ENCODE data around the gene CDC42BPB. TPM values are rescaled to one million over a fixed set of nuclear protein-coding genes. Genes with fewer than 3 reads are reported as not detected.

The CDC42BPB gene
- total and polyA plus RNA-seq, 2 of the 13 experiments (the other 11 are each of a cell fraction or from before 2014, with no cell fraction given) = 19.7 to 32.3 TPM

DNA sequence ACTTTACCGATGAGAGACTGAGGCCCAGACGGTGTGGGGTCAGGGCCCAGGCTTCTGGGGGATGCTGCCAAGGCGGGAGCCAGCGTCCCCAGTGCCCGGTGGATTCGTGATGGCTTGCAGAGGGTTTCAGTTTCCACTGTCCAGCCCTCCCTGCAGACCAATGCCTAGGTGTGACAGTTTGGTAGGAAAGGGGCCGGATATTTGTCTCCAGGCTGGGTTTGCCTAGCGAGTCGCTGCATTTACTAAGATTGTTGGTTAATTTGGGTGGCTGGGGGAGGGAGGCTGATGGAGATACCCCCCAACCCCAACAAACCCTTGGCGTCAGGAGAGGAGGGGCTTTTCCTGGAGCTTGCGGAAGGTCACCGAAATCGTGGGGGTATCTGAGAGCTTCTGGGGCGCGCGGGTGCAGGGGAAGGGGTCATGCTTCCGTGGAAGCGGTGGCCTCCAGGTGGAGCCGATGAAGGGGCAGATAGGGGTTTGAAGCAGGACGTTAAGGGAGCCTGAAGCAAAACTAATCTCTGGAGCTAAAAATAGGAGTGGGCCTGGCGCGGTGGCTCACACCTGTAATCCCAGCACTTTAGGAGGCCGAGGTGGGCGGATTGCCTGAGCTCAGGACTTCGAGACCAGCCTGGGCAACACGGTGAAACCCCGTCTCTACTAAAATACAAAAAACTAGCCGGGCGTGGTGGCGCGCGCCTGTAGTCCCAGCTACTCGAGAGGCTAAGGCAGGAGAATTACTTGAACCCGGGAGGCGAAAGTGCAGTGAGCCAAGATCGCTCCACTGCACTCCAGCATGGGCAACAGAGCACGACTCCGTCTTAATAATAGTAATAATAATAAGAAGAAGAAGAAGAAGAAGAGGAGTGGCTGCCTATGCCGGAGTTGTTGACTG is 1.1 kb upstream of the CDC42BPB start (continued):
- TF ChIP-seq ARID4A (CRISPR knock-in tag; IDR thresholded peaks at IDR 0.05; ENCODE audit: borderline replicate concordance) (0 out of 2 replicates have a peak, but pooled peaks have one; percentile 11), ZNF737 (CRISPR knock-in tag; IDR thresholded peaks at IDR 0.05; ENCODE audit: borderline replicate concordance) (no peak), ZSCAN20 (CRISPR knock-in tag; IDR thresholded peaks at IDR 0.05; ENCODE audit: borderline replicate concordance) (no peak), HNRNPK (IDR thresholded peaks at IDR 0.05; ENCODE audit: low read depth, low read length, poor library complexity, severe bottlenecking) (no peak), ZSCAN25 (CRISPR knock-in tag; IDR thresholded peaks at IDR 0.05) (no peak), HHEX (CRISPR knock-in tag; IDR thresholded peaks at IDR 0.05) (no peak), ZNF230 (CRISPR knock-in tag; IDR thresholded peaks at IDR 0.05) (no peak), NBN (conservative IDR thresholded peaks at IDR 0.05) (no peak), NFIB (CRISPR knock-in tag; IDR thresholded peaks at IDR 0.05; ENCODE audit: borderline replicate concordance) (no peak), MTF1 (CRISPR knock-in tag; IDR thresholded peaks at IDR 0.05) (no peak), MEIS2 (CRISPR knock-in tag; IDR thresholded peaks at IDR 0.05) (no peak), MEF2D (CRISPR knock-in tag; IDR thresholded peaks at IDR 0.05) (no peak)
- TF ChIP-seq, protein P1, sequence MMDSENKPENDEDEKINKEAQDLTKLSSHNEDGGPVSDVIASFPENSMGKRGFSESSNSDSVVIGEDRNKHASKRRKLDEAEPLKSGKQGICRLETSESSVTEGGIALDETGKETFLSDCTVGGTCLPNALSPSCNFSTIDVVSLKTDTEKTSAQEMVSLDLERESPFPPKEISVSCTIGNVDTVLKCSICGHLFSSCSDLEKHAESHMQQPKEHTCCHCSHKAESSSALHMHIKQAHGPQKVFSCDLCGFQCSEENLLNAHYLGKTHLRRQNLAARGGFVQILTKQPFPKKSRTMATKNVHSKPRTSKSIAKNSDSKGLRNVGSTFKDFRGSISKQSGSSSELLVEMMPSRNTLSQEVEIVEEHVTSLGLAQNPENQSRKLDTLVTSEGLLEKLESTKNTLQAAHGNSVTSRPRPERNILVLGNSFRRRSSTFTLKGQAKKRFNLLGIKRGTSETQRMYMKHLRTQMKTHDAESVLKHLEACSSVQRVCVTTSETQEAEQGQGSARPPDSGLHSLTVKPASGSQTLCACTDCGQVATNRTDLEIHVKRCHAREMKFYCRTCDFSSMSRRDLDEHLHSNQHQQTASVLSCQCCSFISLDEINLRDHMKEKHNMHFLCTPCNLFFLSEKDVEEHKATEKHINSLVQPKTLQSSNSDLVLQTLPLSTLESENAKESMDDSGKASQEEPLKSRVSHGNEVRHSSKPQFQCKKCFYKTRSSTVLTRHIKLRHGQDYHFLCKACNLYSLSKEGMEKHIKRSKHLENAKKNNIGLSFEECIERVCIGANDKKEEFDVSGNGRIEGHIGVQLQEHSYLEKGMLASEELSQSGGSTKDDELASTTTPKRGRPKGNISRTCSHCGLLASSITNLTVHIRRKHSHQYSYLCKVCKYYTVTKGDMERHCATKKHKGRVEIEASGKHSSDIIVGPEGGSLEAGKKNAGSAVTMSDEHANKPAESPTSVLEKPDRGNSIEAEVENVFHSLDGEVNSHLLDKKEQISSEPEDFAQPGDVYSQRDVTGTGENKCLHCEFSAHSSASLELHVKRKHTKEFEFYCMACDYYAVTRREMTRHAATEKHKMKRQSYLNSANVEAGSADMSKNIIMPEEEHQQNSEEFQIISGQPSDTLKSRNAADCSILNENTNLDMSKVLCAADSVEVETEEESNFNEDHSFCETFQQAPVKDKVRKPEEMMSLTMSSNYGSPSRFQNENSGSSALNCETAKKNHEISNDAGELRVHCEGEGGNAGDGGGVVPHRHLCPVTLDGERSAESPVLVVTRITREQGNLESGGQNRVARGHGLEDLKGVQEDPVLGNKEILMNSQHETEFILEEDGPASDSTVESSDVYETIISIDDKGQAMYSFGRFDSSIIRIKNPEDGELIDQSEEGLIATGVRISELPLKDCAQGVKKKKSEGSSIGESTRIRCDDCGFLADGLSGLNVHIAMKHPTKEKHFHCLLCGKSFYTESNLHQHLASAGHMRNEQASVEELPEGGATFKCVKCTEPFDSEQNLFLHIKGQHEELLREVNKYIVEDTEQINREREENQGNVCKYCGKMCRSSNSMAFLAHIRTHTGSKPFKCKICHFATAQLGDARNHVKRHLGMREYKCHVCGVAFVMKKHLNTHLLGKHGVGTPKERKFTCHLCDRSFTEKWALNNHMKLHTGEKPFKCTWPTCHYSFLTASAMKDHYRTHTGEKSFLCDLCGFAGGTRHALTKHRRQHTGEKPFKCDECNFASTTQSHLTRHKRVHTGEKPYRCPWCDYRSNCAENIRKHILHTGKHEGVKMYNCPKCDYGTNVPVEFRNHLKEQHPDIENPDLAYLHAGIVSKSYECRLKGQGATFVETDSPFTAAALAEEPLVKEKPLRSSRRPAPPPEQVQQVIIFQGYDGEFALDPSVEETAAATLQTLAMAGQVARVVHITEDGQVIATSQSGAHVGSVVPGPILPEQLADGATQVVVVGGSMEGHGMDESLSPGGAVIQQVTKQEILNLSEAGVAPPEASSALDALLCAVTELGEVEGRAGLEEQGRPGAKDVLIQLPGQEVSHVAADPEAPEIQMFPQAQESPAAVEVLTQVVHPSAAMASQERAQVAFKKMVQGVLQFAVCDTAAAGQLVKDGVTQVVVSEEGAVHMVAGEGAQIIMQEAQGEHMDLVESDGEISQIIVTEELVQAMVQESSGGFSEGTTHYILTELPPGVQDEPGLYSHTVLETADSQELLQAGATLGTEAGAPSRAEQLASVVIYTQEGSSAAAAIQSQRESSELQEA (CRISPR knock-in tag; IDR thresholded peaks at IDR 0.05; ENCODE audit: not compliant biosample characterization) = no peak
- TF ChIP-seq, protein P2, sequence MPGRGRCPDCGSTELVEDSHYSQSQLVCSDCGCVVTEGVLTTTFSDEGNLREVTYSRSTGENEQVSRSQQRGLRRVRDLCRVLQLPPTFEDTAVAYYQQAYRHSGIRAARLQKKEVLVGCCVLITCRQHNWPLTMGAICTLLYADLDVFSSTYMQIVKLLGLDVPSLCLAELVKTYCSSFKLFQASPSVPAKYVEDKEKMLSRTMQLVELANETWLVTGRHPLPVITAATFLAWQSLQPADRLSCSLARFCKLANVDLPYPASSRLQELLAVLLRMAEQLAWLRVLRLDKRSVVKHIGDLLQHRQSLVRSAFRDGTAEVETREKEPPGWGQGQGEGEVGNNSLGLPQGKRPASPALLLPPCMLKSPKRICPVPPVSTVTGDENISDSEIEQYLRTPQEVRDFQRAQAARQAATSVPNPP (CRISPR knock-in tag; IDR thresholded peaks at IDR 0.05) = no peak
